RPMI7951 (cell line): ENCODE measurements around the gene EREG. TPM values are rescaled to one million over a fixed set of nuclear protein-coding genes. Genes with fewer than 3 reads are reported as not detected.
"Not testable (repeated sequence)": the region's sequence is repeated elsewhere in the genome, so short reads cannot be mapped to it uniquely, and the experiment has no call there.

Experiments used
- DNase-seq: peaks from one replicate; pipeline ENCODE4 v3.0.0-alpha.2; 2012; ENCODE audit warnings: low read depth
- total RNA-seq: library from RNA; depleted of rRNA; stranded (reverse); fragments of >200 nt; shearing (Covaris generic); gene quantifications from 2 replicates; pipeline ENCODE4 v1.2.3, GENCODE V29; 2014; rRNA removed

Gene EREG, protein sequence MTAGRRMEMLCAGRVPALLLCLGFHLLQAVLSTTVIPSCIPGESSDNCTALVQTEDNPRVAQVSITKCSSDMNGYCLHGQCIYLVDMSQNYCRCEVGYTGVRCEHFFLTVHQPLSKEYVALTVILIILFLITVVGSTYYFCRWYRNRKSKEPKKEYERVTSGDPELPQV
- 46.3 TPM in 2 replicates for total RNA-seq

GRCh38 chr4:74364652-74365491 lies at the start of gene EREG:
Gene EREG, plus strand, starts transcription at chr4:74365145. Its CDS starts 164 bp downstream, at chr4:74365309.
- DNase-seq, result peak; percentile 95

GRCh38 chr4:74315376-74315775 lies 49.6 kb upstream of the EREG start:
- DNase-seq, result no peak

- no peak for DNase-seq
These were observed 48.5 kb upstream of the EREG start for GRCh38 chr4:74316397-74316796.

DNA sequence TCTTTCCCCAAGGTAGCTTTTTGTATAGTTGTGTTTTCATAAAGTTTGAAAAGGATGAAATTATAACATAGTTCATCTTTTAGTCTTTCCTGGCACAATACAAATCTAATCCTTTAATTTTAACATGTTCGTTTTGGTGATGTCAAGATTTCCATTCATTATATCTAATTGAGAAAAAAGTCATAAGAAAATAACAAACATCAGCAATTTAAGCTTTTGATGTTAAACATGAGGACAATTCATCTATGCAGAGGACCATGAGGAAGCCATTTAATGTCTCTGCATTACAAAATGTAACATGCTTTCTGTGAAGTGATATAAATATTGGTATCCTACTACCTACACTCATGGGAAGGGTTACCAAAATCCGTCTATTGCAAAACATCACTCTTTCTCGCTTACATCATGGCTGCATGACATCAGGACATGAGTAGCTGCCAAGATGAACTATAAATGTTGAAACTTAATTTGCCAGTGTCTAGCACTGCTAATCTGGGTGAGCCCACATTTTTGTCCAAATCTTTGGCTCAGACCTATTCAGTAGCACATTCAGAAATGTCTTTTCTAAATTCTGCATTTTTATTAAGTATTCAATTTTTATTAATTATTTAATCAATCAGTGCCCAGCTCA lies 47.2 kb upstream of the EREG start:
- no peak for DNase-seq

GRCh38 chr4:74318276-74318675 lies 46.7 kb upstream of the EREG start:
- DNase-seq, result no peak

DNA sequence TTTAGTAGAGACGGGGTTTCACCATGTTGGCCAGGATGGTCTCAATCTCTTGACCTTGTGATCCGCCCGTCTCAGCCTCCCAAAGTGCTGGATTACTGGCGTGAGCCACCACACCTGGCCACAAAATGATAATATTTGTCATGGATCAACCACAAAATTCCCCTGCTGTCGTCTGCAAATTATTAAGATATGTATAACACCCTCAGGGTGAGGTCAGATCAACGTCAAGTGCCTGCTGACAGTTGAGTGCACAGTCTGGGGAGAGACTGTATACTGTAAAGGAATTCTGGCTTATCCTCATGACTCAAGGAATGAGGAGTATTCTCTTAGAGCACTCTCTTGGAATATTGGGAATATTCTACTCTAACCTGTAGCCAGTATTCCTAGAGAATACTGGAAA lies 45.5 kb upstream of the EREG start:
- no peak for DNase-seq

DNA sequence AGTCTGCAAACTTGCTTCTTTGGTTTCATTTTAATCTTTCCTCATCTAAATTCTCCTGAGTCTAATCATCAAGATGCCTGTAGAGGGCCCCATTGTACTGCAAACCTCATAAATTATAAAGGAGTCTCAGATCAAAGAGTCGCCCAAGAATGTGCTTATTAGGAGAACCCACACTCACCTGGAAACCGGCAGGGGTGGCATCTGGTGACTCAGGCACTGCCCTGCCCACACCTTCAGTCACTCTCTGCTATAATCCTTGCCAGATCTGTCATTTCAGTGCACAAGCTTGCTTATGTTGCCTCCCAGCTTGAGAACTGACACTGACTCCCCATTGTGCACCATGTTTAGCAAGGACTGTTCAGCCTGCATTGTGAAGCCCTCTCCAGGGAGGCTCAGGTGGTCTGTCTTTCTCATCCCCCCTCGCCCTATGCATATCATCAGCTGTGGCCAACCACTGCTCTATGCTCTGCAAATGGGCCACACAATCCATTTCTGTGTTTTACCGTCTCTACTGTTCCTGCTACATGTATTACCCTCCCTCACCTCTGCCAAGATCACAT lies 44.3 kb upstream of the EREG start:
- peak; percentile 77 for DNase-seq

DNA sequence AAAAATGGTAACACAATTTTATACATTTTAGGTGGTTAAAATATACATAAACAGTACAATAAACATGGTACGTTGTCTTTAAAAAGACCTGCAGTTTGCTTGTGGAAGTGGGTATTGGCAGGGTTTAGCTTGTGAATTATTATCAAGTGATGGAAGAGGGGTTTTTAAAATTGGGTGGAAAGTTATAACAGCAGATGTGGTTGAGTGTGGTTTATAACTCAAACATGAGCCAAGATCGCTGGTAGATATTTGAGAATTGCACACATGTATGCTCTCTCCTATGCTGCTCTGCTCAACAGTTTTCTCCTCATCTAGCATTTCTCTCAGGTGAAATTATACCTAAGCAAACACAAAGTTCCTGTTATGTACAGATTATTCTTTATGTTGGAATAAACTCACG lies 42.6 kb upstream of the EREG start:
- DNase-seq, result no peak

- no peak for DNase-seq
These were observed 41.3 kb upstream of the EREG start for GRCh38 chr4:74323663-74324062.

- DNase-seq, result no peak
These were observed 40.7 kb upstream of the EREG start for GRCh38 chr4:74324262-74324661.

DNA sequence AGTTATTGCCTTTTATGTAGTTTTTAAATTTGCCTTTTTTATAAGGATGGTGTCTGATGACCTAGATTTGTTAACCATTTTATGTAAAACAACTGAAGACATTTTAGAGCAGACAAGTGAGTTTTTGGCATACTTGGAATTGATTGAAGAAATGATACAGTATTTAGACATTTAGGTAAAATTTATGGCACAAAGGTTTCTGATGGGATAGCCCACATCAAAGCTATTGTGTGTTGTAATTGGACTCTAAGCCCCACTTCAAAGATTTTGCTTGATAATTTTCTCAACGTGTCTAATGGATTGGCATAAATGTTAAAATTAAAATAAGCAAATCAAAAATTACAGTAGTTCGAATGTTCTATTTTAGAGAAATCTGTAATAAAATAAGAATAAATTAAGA lies 39.1 kb upstream of the EREG start:
- no peak for DNase-seq

GRCh38 chr4:74327762-74328161 lies 37.2 kb upstream of the EREG start:
- DNase-seq, result peak; percentile 39

DNA sequence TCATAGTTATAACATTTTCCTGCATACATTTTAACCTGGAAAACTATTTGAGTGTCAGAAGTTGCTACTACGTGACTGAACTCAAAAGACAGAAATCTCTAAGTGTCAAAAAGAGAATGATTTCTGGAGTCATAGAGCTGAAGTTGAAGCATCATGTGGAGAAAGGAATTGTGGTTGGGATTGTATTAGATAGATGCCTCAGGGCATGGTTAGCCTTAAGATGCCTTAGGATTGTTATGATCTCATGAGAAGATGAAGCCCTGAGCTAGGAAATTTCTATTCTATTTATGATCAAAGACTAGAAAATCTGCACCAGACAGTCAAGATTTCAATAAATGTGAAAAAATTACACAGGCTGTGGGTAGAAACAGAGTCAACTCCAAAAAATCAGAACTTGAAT lies 36.4 kb upstream of the EREG start:
- DNase-seq, result peak; percentile 82

DNA sequence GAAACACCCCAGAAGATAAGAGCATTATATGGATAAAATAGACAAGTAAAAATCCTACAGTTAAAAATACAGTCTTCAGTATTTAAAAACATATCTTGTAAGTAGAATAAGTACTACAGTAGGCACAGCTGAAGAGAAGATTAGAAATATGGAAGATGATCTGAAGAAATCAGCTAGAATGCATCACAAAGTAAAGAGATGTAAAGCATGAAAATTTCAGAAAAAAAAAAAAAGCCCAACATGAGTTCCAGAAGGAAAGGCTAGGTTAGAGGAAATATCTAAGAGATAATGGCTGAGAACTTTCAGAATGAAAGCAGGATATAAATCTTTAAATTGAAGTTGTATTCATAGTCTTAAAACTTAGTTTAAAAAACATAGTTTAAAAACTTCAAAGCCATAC lies 35.6 kb upstream of the EREG start:
- no peak for DNase-seq

DNA sequence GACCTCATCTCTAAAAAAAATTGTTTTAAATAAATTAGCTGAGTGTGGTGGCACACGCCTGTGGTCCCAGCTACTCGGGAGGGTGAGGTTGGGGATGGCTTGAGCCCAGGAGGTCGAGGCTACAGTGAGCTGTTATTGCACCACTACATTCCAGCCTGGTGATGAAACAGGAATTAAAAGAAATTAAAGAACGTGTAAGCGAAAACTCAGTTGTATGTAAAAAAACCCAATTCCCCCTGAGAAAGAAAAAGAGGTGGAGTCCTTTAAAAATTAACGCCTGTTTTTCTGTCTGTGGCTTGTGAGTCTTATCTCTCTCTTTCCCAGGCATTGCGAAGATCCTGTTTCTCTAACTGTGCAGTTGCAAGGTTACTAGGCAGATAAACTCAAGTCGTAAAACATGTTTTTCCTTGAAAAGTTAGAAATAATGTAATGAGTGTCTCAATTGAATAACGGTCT lies 34.6 kb upstream of the EREG start:
- peak; percentile 48 for DNase-seq

DNA sequence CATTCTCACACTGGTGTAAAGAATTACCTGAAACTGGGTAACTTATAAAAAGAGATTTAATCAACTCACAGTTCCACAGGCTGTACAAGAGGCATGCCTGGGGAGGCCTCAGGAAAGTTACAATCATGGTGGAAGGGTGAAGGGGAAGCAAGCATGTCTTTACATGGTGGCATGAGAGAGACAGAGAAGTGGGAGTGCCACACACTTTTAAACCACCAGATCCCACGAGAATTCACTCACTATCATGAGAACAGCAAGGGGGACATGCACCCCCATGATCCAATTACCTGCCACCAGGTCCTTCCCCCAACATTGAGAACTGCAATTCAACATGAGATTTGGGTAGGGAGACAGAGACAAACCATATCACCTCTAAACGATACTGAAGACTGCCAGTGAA lies 33.7 kb upstream of the EREG start:
- no peak for DNase-seq

- no peak for DNase-seq
These were observed 33.0 kb upstream of the EREG start for GRCh38 chr4:74331944-74332343.

DNA sequence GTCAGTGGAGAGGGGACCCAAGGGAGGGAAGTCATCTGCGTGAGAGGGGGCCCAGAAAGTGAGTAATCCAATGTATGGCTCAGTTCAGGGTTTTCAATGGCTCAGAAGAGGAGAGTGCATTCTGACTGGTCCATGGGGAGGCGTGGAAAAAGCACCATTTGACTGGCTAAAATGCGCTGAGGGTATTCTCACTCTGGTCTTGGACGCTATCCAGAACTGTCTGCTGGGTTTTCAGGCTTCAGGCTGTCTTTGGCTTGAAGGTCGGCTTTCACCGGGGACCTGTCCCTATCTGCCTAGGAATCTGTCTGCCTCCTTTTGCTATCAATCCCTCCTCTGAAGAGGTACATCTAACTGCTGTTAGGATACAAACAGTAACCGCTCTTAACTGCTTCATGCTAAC lies 30.3 kb upstream of the EREG start:
- peak; percentile 62 for DNase-seq

- DNase-seq, result no peak
These were observed 29.5 kb upstream of the EREG start for GRCh38 chr4:74335341-74336021.

DNA sequence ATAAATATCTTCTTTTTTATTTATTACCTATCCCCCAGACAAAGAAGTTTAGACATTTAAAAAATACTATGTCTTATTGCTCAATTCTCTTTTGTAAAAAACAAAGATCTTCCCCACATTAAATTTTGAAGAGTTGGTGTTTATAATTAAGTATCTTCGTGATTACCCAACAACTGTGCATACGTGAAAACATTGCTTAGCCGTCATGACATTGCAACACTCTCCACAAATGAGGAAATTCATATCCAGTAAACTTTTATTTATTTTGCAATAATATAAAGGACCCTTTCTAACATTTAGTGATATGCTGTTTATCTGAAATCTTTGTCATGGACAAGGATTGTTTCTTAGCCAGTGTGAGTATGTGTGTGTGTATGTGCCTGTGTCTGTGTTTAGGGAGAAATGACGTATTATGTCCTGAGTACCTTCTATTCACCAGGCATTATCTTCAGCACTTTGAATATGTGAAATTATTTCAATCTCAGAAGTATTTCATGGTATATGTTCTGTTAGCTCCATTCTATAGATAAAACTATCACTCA lies 26.1 kb upstream of the EREG start:
- no peak for DNase-seq

GRCh38 chr4:74339501-74339900 lies 25.4 kb upstream of the EREG start:
- DNase-seq, result no peak

DNA sequence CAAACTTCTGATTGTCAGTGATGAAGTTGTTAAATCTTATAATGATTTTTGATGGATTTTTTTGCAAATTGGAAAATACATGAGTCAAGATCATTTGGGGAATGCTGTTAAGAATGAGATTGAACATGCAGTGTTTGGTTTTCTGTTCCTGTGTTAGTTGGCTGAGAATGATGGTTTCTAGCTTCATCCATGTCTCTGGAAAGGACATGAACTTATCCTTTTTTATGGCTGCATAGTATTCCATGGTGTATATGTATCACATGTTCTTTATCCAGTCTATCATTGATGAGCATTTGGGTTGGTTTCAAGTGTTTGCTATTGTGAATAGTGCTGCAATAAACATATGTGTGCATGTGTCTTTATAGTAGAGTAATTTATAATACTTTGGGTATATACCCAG lies 24.5 kb upstream of the EREG start:
- not testable (repeated sequence) for DNase-seq
